Endothelial cell of umbilical vein (primary cell): ENCODE results near the gene RILPL1. TPM values are rescaled to one million over a fixed set of nuclear protein-coding genes. Genes with fewer than 3 reads are reported as not detected.
A peak's percentile ranks its signal among the peaks of the same experiment; 100 is the strongest.
"Not testable (repeated sequence)": the region's sequence is repeated elsewhere in the genome, so short reads cannot be mapped to it uniquely, and the experiment has no call there.

Source experiments
- BruUV-seq: library from RNA; stranded (reverse); fragments of 400-500 nt; replicated peaks from 2 replicates; lab custom pipeline; 2021; lab: Mats Ljungman, UMichigan
- CTCF ChIA-PET: fragments of 300-600, 350-600 bp; sonication (Branson Sonifier 250); formaldehyde crosslinking; loops from one replicate; lab custom pipeline; 2021; ENCODE audit warnings: antibody characterized with exemption, inconsistent platforms; lab: Charles Lee
- POLR2A ChIA-PET: fragments of 300-600, 350-600 bp; sonication (Branson Sonifier 250); formaldehyde crosslinking; loops from one replicate; lab custom pipeline; 2021; ENCODE audit warnings: antibody characterized with exemption, inconsistent platforms; lab: Charles Lee
- DNase-seq: peaks from one replicate; pipeline ENCODE4 v3.0.0-alpha.2; 2011; ENCODE audit warnings: low read depth, low spot score
- FAIRE-seq: peaks from 2 replicates; lab custom pipeline; 2011; peaks lifted over from hg19 to GRCh38; lab: Jason Lieb, UNC
- H2AFZ ChIP-seq: 2 replicates; pipeline ENCODE4 v1.6.0; 2012; ENCODE audit warnings: low read depth, low read length, control low read depth, inconsistent platforms
- H3K27ac ChIP-seq: 2 replicates; pipeline ENCODE4 v1.5.1; 2011; ENCODE audit warnings: low read depth, mild to moderate bottlenecking, control low read depth, low read length, moderate library complexity; ENCODE audit not compliant: insufficient read depth
- H3K27me3 ChIP-seq, 2 experiments: 2 replicates each; pipeline versions ENCODE4 v1.6.0 to v1.6.1; 2011; ENCODE audit warnings: low read length in 2 of 2, mixed read lengths in 1 of 2; ENCODE audit not compliant: control insufficient read depth in 2 of 2, insufficient read depth in 2 of 2
- H3K36me3 ChIP-seq, 2 experiments: 2 replicates in 1 of 2; 3 replicates in 1 of 2; pipeline ENCODE4 v1.5.1; 2011; ENCODE audit warnings: low read length in 2 of 2, mild to moderate bottlenecking in 1 of 2, moderate library complexity in 1 of 2; ENCODE audit not compliant: control insufficient read depth in 2 of 2, insufficient read depth in 2 of 2; ENCODE audit errors: extremely low read depth in 1 of 2
- H3K4me1 ChIP-seq: 3 replicates; pipeline ENCODE4 v1.5.1; 2011; ENCODE audit warnings: mild to moderate bottlenecking, low read length; ENCODE audit not compliant: control insufficient read depth, insufficient read depth; ENCODE audit errors: extremely low read depth
- H3K4me2 ChIP-seq: 2 replicates; pipeline ENCODE4 v1.6.1; 2011; ENCODE audit warnings: low read length, control low read depth, mixed read lengths; ENCODE audit not compliant: insufficient read depth
- H3K4me3 ChIP-seq, 3 experiments: fragments of 200-600 bp in 1 of 3; sonication (generic), shearing (Covaris generic) in 1 of 3; replicated peaks in 1 of 3; 2 replicates each; pipeline ENCODE4 v1.5.1; 2011 to 2016; ENCODE audit warnings: control low read depth in 3 of 3, low read length in 3 of 3, mild to moderate bottlenecking in 2 of 3, inconsistent platforms in 1 of 3, low read depth in 1 of 3, moderate library complexity in 1 of 3; ENCODE audit not compliant: insufficient read depth in 1 of 3
- H3K79me2 ChIP-seq: 2 replicates; pipeline ENCODE4 v1.6.0; 2012; ENCODE audit warnings: low read length, inconsistent platforms; ENCODE audit not compliant: control insufficient read depth, insufficient read depth
- H3K9ac ChIP-seq: replicated peaks from 2 replicates; pipeline ENCODE3; 2011; ENCODE audit warnings: low read length, control low read depth; ENCODE audit not compliant: insufficient read depth; ENCODE audit errors: extremely low read depth
- H3K9me1 ChIP-seq: replicated peaks from 3 replicates; pipeline ENCODE4 v1.6.0; 2011; ENCODE audit warnings: mild to moderate bottlenecking, low read length; ENCODE audit not compliant: control insufficient read depth, insufficient read depth; ENCODE audit errors: extremely low read depth
- H3K9me3 ChIP-seq: replicated peaks from 2 replicates; pipeline ENCODE4 v1.5.1; 2012; ENCODE audit warnings: low read length, inconsistent platforms; ENCODE audit not compliant: control insufficient read depth, insufficient read depth
- H4K20me1 ChIP-seq: replicated peaks from 2 replicates; pipeline ENCODE3; 2011; ENCODE audit warnings: mild to moderate bottlenecking, low read length; ENCODE audit not compliant: control insufficient read depth, insufficient read depth; ENCODE audit errors: extremely low read depth
- EZH2 ChIP-seq: IDR thresholded peaks from 2 replicates; pipeline ENCODE4 v1.6.1; 2012; ENCODE audit warnings: borderline replicate concordance, low read depth, mild to moderate bottlenecking, moderate library complexity, low read length, inconsistent platforms; ENCODE audit not compliant: severe bottlenecking
- FOS ChIP-seq: IDR thresholded peaks from 2 replicates; pipeline ENCODE4 v1.6.1; 2011; ENCODE audit warnings: mild to moderate bottlenecking, low read length, moderate library complexity, borderline replicate concordance; ENCODE audit not compliant: insufficient read depth
- GATA2 ChIP-seq: IDR thresholded peaks from 2 replicates; pipeline ENCODE4 v1.7.0; 2011; ENCODE audit warnings: low read depth, mild to moderate bottlenecking, moderate library complexity, mixed read lengths, low read length; ENCODE audit not compliant: insufficient read length, insufficient read depth
- JUN ChIP-seq: IDR thresholded peaks from 2 replicates; pipeline ENCODE4 v1.6.1; 2011; ENCODE audit warnings: borderline replicate concordance, low read depth; ENCODE audit not compliant: insufficient read length, insufficient read depth
- MYC ChIP-seq: IDR thresholded peaks from one replicate; pipeline ENCODE4 v1.6.1; 2011; ENCODE audit warnings: mild to moderate bottlenecking, low read depth, low read length
- POLR2A ChIP-seq: IDR thresholded peaks from 2 replicates; pipeline ENCODE4 v1.6.1; 2012; ENCODE audit warnings: low read depth, mild to moderate bottlenecking, control low read depth, low read length
- POLR2AphosphoS5 ChIP-seq: IDR thresholded peaks from 2 replicates; pipeline ENCODE4 v1.6.1; 2012; ENCODE audit warnings: low read depth, mild to moderate bottlenecking, control low read depth, low read length, moderate library complexity; ENCODE audit not compliant: insufficient read depth
- dilution Hi-C: fragments of 300-500 bp; cut with MboI; formaldehyde crosslinking; loops from one replicate; pipeline ENCODE4 v1.15.0; 2019; ENCODE audit warnings: low sequenced_read_pairs; ENCODE audit not compliant: extremely low pct_ligation_motif_present
- intact Hi-C: fragments of 100-400 bp; cut with micrococcal nuclease; formaldehyde crosslinking; loops from one replicate; pipeline ENCODE4 v1.10.0; 2022
- polyA plus RNA-seq, 4 experiments: library from polyadenylated mRNA; depleted of rRNA in 3 of 4; stranded (reverse) in 3 of 4; unstranded in 1 of 4; fragments of >200 nt; gene quantifications; 2 replicates each; pipeline versions ENCODE4 v1.2.1 to v1.2.3, GENCODE V29; 2011 to 2012; ENCODE audit warnings: missing spikeins in 1 of 4
- total RNA-seq: library from RNA; stranded (reverse); gene quantifications from 2 replicates; pipeline ENCODE4 v1.2.3, GENCODE V29; 2021
- TF ChIP-seq, protein P1 (sequence below), 2 donors: IDR thresholded peaks; 1 replicate in 1 of 2; 2 replicates in 1 of 2; pipeline ENCODE4 v1.5.1; 2011; ENCODE audit warnings: low read length in 2 of 2, mild to moderate bottlenecking in 2 of 2, moderate library complexity in 2 of 2, control low read depth in 1 of 2, inconsistent platforms in 1 of 2, low read depth in 1 of 2; ENCODE audit not compliant: insufficient read depth in 1 of 2; ENCODE audit errors: extremely low read depth in 1 of 2
- TF ChIP-seq, protein P2 (sequence below): IDR thresholded peaks from 2 replicates; pipeline ENCODE4 v1.6.1; 2011; ENCODE audit not compliant: insufficient read depth, insufficient read length

RILPL1 gene
- total and polyA plus RNA-seq, 2 donors (not counting 3 experiments of a cell fraction or from before 2014, with no cell fraction given), result 30.4 to 34.3 TPM

DNA sequence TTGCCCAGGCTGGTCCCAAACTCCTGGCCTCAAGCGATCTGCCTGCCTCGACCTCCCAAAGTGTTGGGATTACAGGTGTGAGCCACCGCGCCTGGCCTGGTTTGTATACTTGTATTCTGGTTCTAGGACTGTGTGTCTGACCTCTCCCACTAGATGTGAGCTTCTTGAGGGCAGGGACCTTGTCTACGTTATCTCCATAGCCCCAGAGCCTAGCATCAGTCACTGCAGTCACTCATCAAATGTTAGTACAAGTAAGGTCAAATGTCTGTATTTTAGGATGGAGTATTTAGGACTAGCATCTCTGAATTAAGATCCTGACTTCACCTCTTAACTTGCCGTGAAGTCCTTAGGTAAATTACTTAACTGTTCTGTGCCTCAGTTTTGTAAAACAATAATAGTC, 99.9 kb downstream of the RILPL1 start:
- H3K4me1 ChIP-seq, result peaks cover 13% of the 10 kb centered on the region
- TF ChIP-seq JUN (no peak), GATA2 (no peak), POLR2AphosphoS5 (no peak), MYC (no peak), FOS (no peak), EZH2 (no peak), POLR2A (no peak)
- TF ChIP-seq, protein P1, sequence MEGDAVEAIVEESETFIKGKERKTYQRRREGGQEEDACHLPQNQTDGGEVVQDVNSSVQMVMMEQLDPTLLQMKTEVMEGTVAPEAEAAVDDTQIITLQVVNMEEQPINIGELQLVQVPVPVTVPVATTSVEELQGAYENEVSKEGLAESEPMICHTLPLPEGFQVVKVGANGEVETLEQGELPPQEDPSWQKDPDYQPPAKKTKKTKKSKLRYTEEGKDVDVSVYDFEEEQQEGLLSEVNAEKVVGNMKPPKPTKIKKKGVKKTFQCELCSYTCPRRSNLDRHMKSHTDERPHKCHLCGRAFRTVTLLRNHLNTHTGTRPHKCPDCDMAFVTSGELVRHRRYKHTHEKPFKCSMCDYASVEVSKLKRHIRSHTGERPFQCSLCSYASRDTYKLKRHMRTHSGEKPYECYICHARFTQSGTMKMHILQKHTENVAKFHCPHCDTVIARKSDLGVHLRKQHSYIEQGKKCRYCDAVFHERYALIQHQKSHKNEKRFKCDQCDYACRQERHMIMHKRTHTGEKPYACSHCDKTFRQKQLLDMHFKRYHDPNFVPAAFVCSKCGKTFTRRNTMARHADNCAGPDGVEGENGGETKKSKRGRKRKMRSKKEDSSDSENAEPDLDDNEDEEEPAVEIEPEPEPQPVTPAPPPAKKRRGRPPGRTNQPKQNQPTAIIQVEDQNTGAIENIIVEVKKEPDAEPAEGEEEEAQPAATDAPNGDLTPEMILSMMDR (IDR thresholded peaks at IDR 0.05; ENCODE audit: extremely low read depth in 1 of 2, insufficient read depth in 1 of 2, low read depth in 1 of 2, low read length in 2 of 2), result no peak
- TF ChIP-seq, protein P2, sequence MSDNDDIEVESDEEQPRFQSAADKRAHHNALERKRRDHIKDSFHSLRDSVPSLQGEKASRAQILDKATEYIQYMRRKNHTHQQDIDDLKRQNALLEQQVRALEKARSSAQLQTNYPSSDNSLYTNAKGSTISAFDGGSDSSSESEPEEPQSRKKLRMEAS, result no peak
- no peak overlapping the region for H3K4me3 ChIP-seq
- no TSS peak for BruUV-seq
- no peak overlapping the region for H2AFZ ChIP-seq
- no peak overlapping the region for H3K4me2 ChIP-seq
- no peaks in the 10 kb centered on the region for H4K20me1 ChIP-seq
- FAIRE-seq (no peak), DNase-seq (no peak)
- H3K79me2 ChIP-seq, result peaks cover 6% of the 10 kb centered on the region
- ChIA-PET CTCF (interaction anchor here (1.3 kb wide), 1 partner anchor 50 kb away, joined by 3 read pairs; the partner anchor contains the start of gene KMT5A), POLR2A (no interaction called here)
- H3K36me3 ChIP-seq, result peaks cover 0 to 2% of the 10 kb centered on the region in 2 experiments
- H3K9me1 ChIP-seq, result no peaks in the 10 kb centered on the region
- dilution Hi-C loops (no loop called here), intact Hi-C loops (no loop called here)
- no peak overlapping the region for H3K27ac ChIP-seq
- H3K9ac ChIP-seq, result no peak overlapping the region
- no peaks in the 10 kb centered on the region for H3K27me3 ChIP-seq
- H3K9me3 ChIP-seq, result no peaks in the 10 kb centered on the region

DNA sequence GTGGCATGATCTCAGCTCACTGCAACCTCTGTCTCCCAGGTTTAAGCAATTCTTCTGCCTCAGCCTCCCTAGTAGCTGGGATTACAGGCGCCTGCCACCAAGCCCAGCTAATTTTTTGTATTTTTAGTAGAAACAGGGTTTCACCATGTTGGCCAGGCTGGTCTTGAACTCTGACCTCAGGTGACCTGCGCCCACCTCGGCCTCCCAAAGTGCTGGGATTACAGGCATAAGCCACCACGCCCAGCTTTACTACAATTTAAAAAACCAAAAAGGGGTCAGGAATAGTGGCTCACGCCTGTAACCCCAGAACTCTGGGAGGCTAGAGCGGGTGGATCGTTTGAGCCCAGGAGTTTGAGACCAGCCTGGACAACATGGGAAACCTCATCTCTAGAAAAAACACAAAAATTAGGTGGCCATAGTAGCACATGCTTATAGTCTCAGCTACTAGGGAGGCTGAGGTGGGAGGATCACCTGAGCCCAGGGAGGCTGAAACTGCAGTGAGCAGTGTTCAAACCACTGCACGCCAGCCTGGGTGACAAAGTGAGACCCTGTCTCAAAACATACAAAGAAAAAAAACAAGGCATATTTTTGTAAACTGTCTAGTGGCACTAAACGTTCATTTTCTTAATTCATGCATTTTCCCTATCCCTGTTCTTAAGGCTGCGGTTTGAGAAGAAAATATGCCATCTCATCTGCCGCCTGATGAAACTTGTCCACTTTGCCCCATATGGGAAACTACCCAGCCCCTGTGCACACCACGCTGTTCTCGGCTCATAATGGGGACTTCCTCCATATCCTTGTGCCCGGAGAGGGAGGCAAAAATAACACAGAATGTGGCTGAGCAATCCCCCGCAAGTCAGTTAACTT, 101.3 kb downstream of the RILPL1 start:
- H3K4me3 ChIP-seq, H3K27ac ChIP-seq, H3K9ac ChIP-seq, intact Hi-C loops, dilution Hi-C loops, H3K36me3 ChIP-seq, H3K79me2 ChIP-seq, FAIRE-seq, H3K27me3 ChIP-seq, H3K9me3 ChIP-seq, BruUV-seq, H3K9me1 ChIP-seq, H4K20me1 ChIP-seq, H2AFZ ChIP-seq, POLR2A ChIA-PET: not testable (repeated sequence)
- CTCF ChIA-PET, result interaction anchor here (0.8 to 1.4 kb wide), 4 partner anchors 11 to 150 kb away, joined by 3 to 4 read pairs (median 3); no protein-coding TSS in a partner anchor
- Histone ChIP-seq H3K4me2 (peak overlapping the region; percentile 28), H3K4me1 (peaks cover 13% of the 10 kb centered on the region)
- DNase-seq, result peak; percentile 33
